Measurements from ENCODE around the gene ARHGAP26.

GRCh38 chr5:143263272-143263810 lies 493.2 kb downstream of the ARHGAP26 start:
- TF ChIP-seq CTCF (optimal IDR thresholded peaks at IDR 0.05 in 1 of 3, IDR thresholded peaks at IDR 0.05 in 1 of 3, conservative IDR thresholded peaks at IDR 0.05 in 1 of 3; ENCODE audit: extremely low read depth in 1 of 3, insufficient read depth in 2 of 3, low read length in 3 of 3) = no peak
- TF ChIP-seq EZH2 (IDR thresholded peaks at IDR 0.05; ENCODE audit: low read length) = no peak

All from keratinocyte (primary cell).